PC-9 (cell line): ENCODE measurements around the gene ZNF524. TPM values are rescaled to one million over a fixed set of nuclear protein-coding genes. Genes with fewer than 3 reads are reported as not detected.

Experiments used
- BruUV-seq: library from RNA; stranded (reverse); fragments of 400-500 nt; replicated peaks from 2 replicates; lab custom pipeline; 2021; lab: Mats Ljungman, UMichigan
- CTCF ChIA-PET: fragments of 300-600 bp; sonication (Branson Sonifier 250); formaldehyde crosslinking; loops from one replicate; lab custom pipeline; 2022; ENCODE audit warnings: antibody characterized with exemption; lab: Charles Lee
- POLR2A ChIA-PET: fragments of 300-600 bp; sonication (Branson Sonifier 250); formaldehyde crosslinking; loops from one replicate; lab custom pipeline; 2022; ENCODE audit warnings: antibody characterized with exemption; ENCODE audit not compliant: unreplicated experiment; lab: Charles Lee
- DNase-seq, 2 experiments: peaks; one replicate each; pipeline versions ENCODE4 v3.0.0 to v3.0.0-alpha.2; 2015 to 2022; ENCODE audit warnings: mixed read lengths in 1 of 2
- H2AFZ ChIP-seq: fragments of 200-600 bp; sonication (generic); 2 replicates; pipeline ENCODE4 v1.8.1; 2017; ENCODE audit warnings: antibody characterized with exemption
- H3F3A ChIP-seq: fragments of 200-600 bp; sonication (generic); 2 replicates; pipeline ENCODE4 v1.8.1; 2017; ENCODE audit warnings: antibody characterized with exemption, mild to moderate bottlenecking, low read depth; ENCODE audit not compliant: insufficient read depth
- H3K27ac ChIP-seq: fragments of 200-600 bp; sonication (generic); 2 replicates; pipeline ENCODE4 v1.6.1; 2016; ENCODE audit warnings: mixed run types
- H3K27me3 ChIP-seq: fragments of 200-600 bp; sonication (generic); 2 replicates; pipeline ENCODE4 v1.6.1; 2016; ENCODE audit warnings: low read depth, mixed run types; ENCODE audit not compliant: insufficient read depth
- H3K36me3 ChIP-seq: fragments of 200-600 bp; sonication (generic); 2 replicates; pipeline ENCODE4 v1.6.1; 2016; ENCODE audit warnings: low read depth, mixed run types
- H3K4me1 ChIP-seq: fragments of 200-600 bp; sonication (generic); replicated peaks from 2 replicates; pipeline ENCODE4 v1.6.1; 2016; ENCODE audit warnings: mixed run types; ENCODE audit not compliant: insufficient read depth
- H3K4me2 ChIP-seq: fragments of 200-600 bp; sonication (generic); 2 replicates; pipeline ENCODE4 v1.6.1; 2017; ENCODE audit warnings: mixed run types
- H3K4me3 ChIP-seq: fragments of 200-600 bp; sonication (generic); 2 replicates; pipeline ENCODE4 v1.6.1; 2016; ENCODE audit warnings: mixed run types
- H3K79me2 ChIP-seq: fragments of 200-600 bp; sonication (generic); 2 replicates; pipeline ENCODE4 v1.6.1; 2017; ENCODE audit warnings: low read depth, mixed run types
- H3K9me2 ChIP-seq: fragments of 200-600 bp; sonication (generic); 2 replicates; pipeline ENCODE4 v1.8.1; 2017; ENCODE audit warnings: mild to moderate bottlenecking; ENCODE audit not compliant: insufficient read depth
- H3K9me3 ChIP-seq: fragments of 200-600 bp; sonication (generic); 2 replicates; pipeline ENCODE4 v1.8.1; 2016; ENCODE audit warnings: low read depth; ENCODE audit not compliant: insufficient read depth
- H4K20me1 ChIP-seq: fragments of 200-600 bp; sonication (generic); 2 replicates; pipeline ENCODE4 v1.8.1; 2017; ENCODE audit not compliant: insufficient read depth
- EZH2 ChIP-seq: fragments of 200-600 bp; sonication (generic); IDR thresholded peaks from 2 replicates; pipeline ENCODE4 v1.8.0; 2017; ENCODE audit warnings: antibody characterized with exemption, low read depth
- intact Hi-C: fragments of 100-400 bp; cut with micrococcal nuclease; formaldehyde crosslinking; loops from one replicate; pipeline ENCODE4 v1.10.0; 2022; ENCODE audit not compliant: unreplicated experiment
- total RNA-seq: library from RNA; stranded (reverse); gene quantifications from 2 replicates; pipeline ENCODE4 v1.2.3, GENCODE V29; 2021
- TF ChIP-seq, protein P1 (sequence below): fragments of 200-600 bp; sonication (generic); conservative IDR thresholded peaks from 2 replicates; pipeline ENCODE4 v1.6.1; 2017; ENCODE audit warnings: mixed run types, antibody characterized with exemption, mild to moderate bottlenecking, moderate library complexity

The ZNF524 gene
- total RNA-seq, 1 experiment from 2014 or later: 30.0 TPM

DNA sequence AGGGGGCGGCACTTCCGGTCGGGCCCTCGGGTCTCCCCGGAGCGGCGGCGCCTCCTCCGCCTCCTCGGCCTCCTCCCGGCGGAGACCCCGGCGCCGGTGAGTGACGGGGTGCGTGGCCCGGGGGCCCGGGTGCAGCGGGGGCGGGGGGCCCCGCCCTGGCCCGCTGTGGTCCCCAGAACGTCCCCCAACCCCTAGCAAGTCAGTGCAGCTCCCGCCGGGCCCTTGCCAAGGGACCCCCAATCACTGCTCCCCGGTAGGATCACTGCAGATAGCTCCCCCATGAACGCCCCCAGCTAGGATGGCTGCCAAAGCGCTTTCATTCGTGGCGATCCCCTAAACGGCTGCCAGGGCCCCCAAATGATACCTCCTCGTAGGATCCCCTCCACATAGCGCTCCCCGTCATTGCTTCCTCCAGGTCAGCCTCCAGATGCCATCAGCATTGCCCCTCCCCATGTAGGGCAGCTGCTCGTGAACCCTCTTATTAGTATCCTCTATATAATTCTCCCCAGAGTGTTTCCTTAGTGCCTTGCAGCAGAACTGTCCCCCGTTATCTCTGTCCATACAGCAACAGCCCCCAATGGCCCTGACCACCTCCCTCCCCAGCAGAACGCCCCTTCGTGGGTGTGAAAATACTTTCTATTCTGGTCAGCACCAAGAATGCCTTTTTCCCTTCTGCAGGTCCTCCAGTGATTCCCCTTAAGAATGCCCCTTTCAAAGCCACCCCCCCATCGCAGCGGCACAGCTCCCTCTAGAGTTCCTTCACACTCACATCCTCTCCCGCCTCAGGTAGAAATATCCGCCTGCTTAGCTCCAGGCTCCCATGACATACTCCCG is 5.8 kb downstream of the ZNF524 start, which contains the start of gene ZNF865:
TSS of gene ZNF865 (plus strand) at position 11 of the 834 bp plus-strand sequence. CDS start 7,972 bp downstream, outside the sequence.
- Histone ChIP-seq H4K20me1 (peaks cover 39% of the 10 kb centered on the region), H3K4me2 (peak within 1 kb of the TSS; percentile 93), H3K79me2 (peaks cover 53% of the 10 kb centered on the region), H3K4me1 (peaks cover 28% of the 10 kb centered on the region), H3K9me3 (no peaks in the 10 kb centered on the region), H3K9me2 (no peaks in the 10 kb centered on the region), H3K27me3 (no peaks in the 10 kb centered on the region), H2AFZ (peak within 1 kb of the TSS; percentile 71), H3K27ac (peak within 1 kb of the TSS; percentile 66), H3K4me3 (peak within 1 kb of the TSS; percentile 79), H3F3A (peaks cover 43% of the 10 kb centered on the region), H3K36me3 (peaks cover 12% of the 10 kb centered on the region; the same call in 1 of the 2 replicates)
- POLR2A ChIA-PET: interaction anchor here (0.5 to 1.1 kb wide), 11 partner anchors 11 to 1468 kb away, joined by 3 to 14 read pairs (median 5); partner anchors contain the start of genes CNOT3, HSPBP1, ISOC2 and ZNF628
- CTCF ChIA-PET: interaction anchor here (0.6 to 1.9 kb wide), 8 partner anchors 19 to 349 kb away, joined by 3 to 14 read pairs (median 4); partner anchors contain the start of gene ZNF784
- intact Hi-C loops: loop anchor here (1.0 to 2.0 kb wide), 5 partner anchors 18 to 129 kb away; partner anchors contain the start of genes ZNF628 and ZNF784
- TF ChIP-seq, protein P1, sequence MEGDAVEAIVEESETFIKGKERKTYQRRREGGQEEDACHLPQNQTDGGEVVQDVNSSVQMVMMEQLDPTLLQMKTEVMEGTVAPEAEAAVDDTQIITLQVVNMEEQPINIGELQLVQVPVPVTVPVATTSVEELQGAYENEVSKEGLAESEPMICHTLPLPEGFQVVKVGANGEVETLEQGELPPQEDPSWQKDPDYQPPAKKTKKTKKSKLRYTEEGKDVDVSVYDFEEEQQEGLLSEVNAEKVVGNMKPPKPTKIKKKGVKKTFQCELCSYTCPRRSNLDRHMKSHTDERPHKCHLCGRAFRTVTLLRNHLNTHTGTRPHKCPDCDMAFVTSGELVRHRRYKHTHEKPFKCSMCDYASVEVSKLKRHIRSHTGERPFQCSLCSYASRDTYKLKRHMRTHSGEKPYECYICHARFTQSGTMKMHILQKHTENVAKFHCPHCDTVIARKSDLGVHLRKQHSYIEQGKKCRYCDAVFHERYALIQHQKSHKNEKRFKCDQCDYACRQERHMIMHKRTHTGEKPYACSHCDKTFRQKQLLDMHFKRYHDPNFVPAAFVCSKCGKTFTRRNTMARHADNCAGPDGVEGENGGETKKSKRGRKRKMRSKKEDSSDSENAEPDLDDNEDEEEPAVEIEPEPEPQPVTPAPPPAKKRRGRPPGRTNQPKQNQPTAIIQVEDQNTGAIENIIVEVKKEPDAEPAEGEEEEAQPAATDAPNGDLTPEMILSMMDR: peak; percentile 82
- TF ChIP-seq EZH2: no peak
- DNase-seq: peak; percentile 79 to 83
- no TSS peak for BruUV-seq

DNA sequence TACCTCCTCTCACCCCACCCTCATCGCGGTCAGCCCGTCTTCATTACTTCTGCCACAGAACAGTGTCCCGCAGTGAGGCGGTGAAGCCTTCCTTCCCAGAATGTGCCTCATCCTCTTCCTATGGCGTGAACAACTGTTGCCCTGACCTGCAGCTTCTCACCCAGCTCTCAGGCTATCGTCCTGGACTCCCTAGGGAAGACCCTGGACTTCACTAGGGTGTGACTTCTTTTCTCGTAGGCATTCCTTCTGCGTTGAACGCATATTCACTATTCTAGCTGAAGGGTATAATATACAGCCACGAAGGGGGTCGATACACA is 6.3 kb downstream of the ZNF524 start:
- peaks cover 37% of the 10 kb centered on the region for H3F3A ChIP-seq
- intact Hi-C loops: loop anchor here (1.0 kb wide), 1 partner anchor 89 kb away; no protein-coding TSS in a partner anchor
- TSS peak; percentile 28 for BruUV-seq
- no peak overlapping the region for H3K27ac ChIP-seq
- peak overlapping the region; percentile 79 for H3K4me3 ChIP-seq
- no peaks in the 10 kb centered on the region for H3K9me3 ChIP-seq
- no peaks in the 10 kb centered on the region for H3K27me3 ChIP-seq
- peaks cover 47% of the 10 kb centered on the region for H3K79me2 ChIP-seq
- POLR2A ChIA-PET: interaction anchor here (0.6 kb wide), 5 partner anchors 18 to 447 kb away, joined by 3 to 11 read pairs (median 4); partner anchors contain the start of genes ISOC2 and ZNF784
- peaks cover 12% of the 10 kb centered on the region; the same call in 1 of the 2 replicates for H3K36me3 ChIP-seq
- TF ChIP-seq EZH2: no peak
- TF ChIP-seq, protein P1: peak; percentile 4; the same call in 1 of the 2 replicates
- no peaks in the 10 kb centered on the region for H3K9me2 ChIP-seq
- CTCF ChIA-PET: interaction anchor here (0.6 to 1.9 kb wide), 6 partner anchors 18 to 350 kb away, joined by 3 to 14 read pairs (median 4); partner anchors contain the start of gene ZNF784
- peaks cover 22% of the 10 kb centered on the region for H3K4me1 ChIP-seq
- DNase-seq: no peak
- peaks cover 39% of the 10 kb centered on the region for H4K20me1 ChIP-seq
- H2AFZ ChIP-seq: no peak overlapping the region
- H3K4me2 ChIP-seq: peak overlapping the region; percentile 93

DNA sequence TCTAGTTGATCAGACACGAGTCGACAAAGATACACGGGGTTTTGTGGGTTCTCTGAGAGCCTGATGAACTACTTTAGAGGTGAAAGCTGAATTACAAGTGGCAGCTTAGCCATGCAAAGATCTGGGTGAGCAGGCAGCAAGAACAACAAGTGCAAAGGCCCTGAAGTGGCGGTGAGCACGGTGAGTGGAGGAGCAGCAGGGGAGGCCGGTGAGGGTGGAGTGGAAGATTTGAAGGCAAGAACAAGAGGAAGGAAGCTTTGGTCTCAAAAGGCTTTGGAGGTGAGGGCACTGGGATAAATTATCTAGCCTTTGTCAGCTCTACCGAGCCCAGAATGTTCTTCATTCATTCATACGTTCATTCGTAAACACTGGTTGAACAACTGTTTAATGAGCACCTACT is 6.7 kb downstream of the ZNF524 start:
- H3K4me3 ChIP-seq: peak overlapping the region; percentile 79
- intact Hi-C loops: loop anchor here (1.0 kb wide), 1 partner anchor 90 kb away; no protein-coding TSS in a partner anchor
- no peaks in the 10 kb centered on the region for H3K9me3 ChIP-seq
- TF ChIP-seq EZH2: no peak
- TF ChIP-seq, protein P1: no peak
- POLR2A ChIA-PET: interaction anchor here (0.6 kb wide), 1 partner anchor 132 kb away, joined by 11 read pairs; no protein-coding TSS in a partner anchor
- peaks cover 43% of the 10 kb centered on the region for H3K79me2 ChIP-seq
- H3F3A ChIP-seq: peaks cover 37% of the 10 kb centered on the region
- peaks cover 12% of the 10 kb centered on the region; the same call in 1 of the 2 replicates for H3K36me3 ChIP-seq
- no peak overlapping the region for H3K27ac ChIP-seq
- H3K4me2 ChIP-seq: peak overlapping the region; percentile 93
- no TSS peak for BruUV-seq
- no peaks in the 10 kb centered on the region for H3K9me2 ChIP-seq
- no peaks in the 10 kb centered on the region for H3K27me3 ChIP-seq
- peaks cover 39% of the 10 kb centered on the region for H4K20me1 ChIP-seq
- DNase-seq: no peak
- no peak overlapping the region for H2AFZ ChIP-seq
- CTCF ChIA-PET: interaction anchor here (0.6 to 1.9 kb wide), 4 partner anchors 18 to 350 kb away, joined by 3 to 14 read pairs (median 6); partner anchors contain the start of gene ZNF784
- peaks cover 22% of the 10 kb centered on the region for H3K4me1 ChIP-seq
